Neural cell (in vitro differentiated cells): ENCODE results near the gene OSBPL2. TPM values are rescaled to one million over a fixed set of nuclear protein-coding genes. Genes with fewer than 3 reads are reported as not detected.

Experiments
- H2AFZ ChIP-seq: fragments of 200-600, 300-800 bp; sonication (generic), shearing (Covaris generic); 2 replicates; pipeline ENCODE4 v1.6.0; 2014; ENCODE audit warnings: low read depth, mild to moderate bottlenecking, antibody characterized with exemption, low read length, moderate library complexity
- H3F3A ChIP-seq: fragments of 200-600 bp; shearing (Covaris generic); 2 replicates; pipeline ENCODE4 v1.6.1; 2016; ENCODE audit warnings: mild to moderate bottlenecking, moderate library complexity, mixed read lengths, antibody characterized with exemption, low read length; ENCODE audit not compliant: insufficient read depth, poor library complexity, severe bottlenecking
- H3K27ac ChIP-seq: fragments of 200-600, 300-800 bp; sonication (generic), shearing (Covaris generic); 2 replicates; pipeline ENCODE4 v1.5.1; 2014; ENCODE audit warnings: mild to moderate bottlenecking, low read length, moderate library complexity
- H3K27me3 ChIP-seq: fragments of 300-800, 200-600 bp; sonication (generic), shearing (Covaris generic); 2 replicates; pipeline ENCODE4 v1.6.0; 2014; ENCODE audit warnings: mild to moderate bottlenecking, low read depth, low read length, moderate library complexity; ENCODE audit not compliant: insufficient read depth
- H3K36me3 ChIP-seq: fragments of 300-800, 200-600 bp; sonication (generic), shearing (Covaris generic); 2 replicates; pipeline ENCODE4 v1.5.1; 2014; ENCODE audit warnings: mild to moderate bottlenecking, antibody characterized with exemption, low read length, moderate library complexity; ENCODE audit not compliant: insufficient read depth
- H3K4me2 ChIP-seq: fragments of 300-800, 200-600 bp; sonication (generic), shearing (Covaris generic); 2 replicates; pipeline ENCODE4 v1.6.0; 2014; ENCODE audit warnings: mild to moderate bottlenecking, low read length
- H3K4me3 ChIP-seq: fragments of 300-800, 200-600 bp; sonication (generic), shearing (Covaris generic); 2 replicates; pipeline ENCODE4 v1.5.1; 2014; ENCODE audit warnings: mild to moderate bottlenecking, low read length, moderate library complexity
- H3K79me2 ChIP-seq: fragments of 200-600 bp; shearing (Covaris generic); replicated peaks from 2 replicates; pipeline ENCODE4 v1.6.0; 2014; ENCODE audit warnings: mild to moderate bottlenecking, low read length, moderate library complexity; ENCODE audit not compliant: insufficient read depth
- H3K9ac ChIP-seq: fragments of 300-800, 200-600 bp; sonication (generic), shearing (Covaris generic); 2 replicates; pipeline ENCODE4 v1.6.1; 2016; ENCODE audit warnings: mild to moderate bottlenecking, low read length, mixed read lengths
- H3K9me2 ChIP-seq: fragments of 200-600 bp; shearing (Covaris generic); 2 replicates; pipeline ENCODE4 v1.6.1; 2016; ENCODE audit warnings: mild to moderate bottlenecking, low read length, mixed read lengths; ENCODE audit not compliant: insufficient read depth
- H3K9me3 ChIP-seq: fragments of 200-600, 300-800 bp; sonication (generic), shearing (Covaris generic); 2 replicates; pipeline ENCODE4 v1.6.1; 2016; ENCODE audit warnings: mild to moderate bottlenecking, mixed run types, low read length, moderate library complexity, mixed read lengths
- H4K20me1 ChIP-seq: fragments of 200-600 bp; shearing (Covaris generic); 2 replicates; pipeline ENCODE4 v1.6.1; 2016; ENCODE audit warnings: mild to moderate bottlenecking, mixed run types; ENCODE audit not compliant: insufficient read depth
- EP300 ChIP-seq: fragments of 450-650 bp; conservative IDR thresholded peaks from 2 replicates; pipeline ENCODE4 v1.6.1; 2014; ENCODE audit warnings: antibody characterized with exemption, mild to moderate bottlenecking, moderate library complexity; ENCODE audit not compliant: poor library complexity, severe bottlenecking
- EZH2 ChIP-seq: fragments of 200-600, 300-800 bp; shearing (Covaris generic), sonication (generic); IDR thresholded peaks from 2 replicates; pipeline ENCODE4 v1.6.1; 2014; ENCODE audit warnings: antibody characterized with exemption, low read length, borderline replicate concordance, mild to moderate bottlenecking; ENCODE audit not compliant: insufficient read depth, poor library complexity, severe bottlenecking
- MXI1 ChIP-seq: fragments of 450-650 bp; conservative IDR thresholded peaks from 2 replicates; pipeline ENCODE4 v1.6.1; 2014; ENCODE audit warnings: antibody characterized with exemption, mild to moderate bottlenecking; ENCODE audit not compliant: poor library complexity, severe bottlenecking
- POLR2AphosphoS5 ChIP-seq: IDR thresholded peaks from 2 replicates; pipeline ENCODE4 v1.6.1; 2012
- RAD21 ChIP-seq: fragments of 450-650 bp; conservative IDR thresholded peaks from 2 replicates; pipeline ENCODE4 v1.6.1; 2014; ENCODE audit warnings: antibody characterized with exemption, mild to moderate bottlenecking, moderate library complexity
- REST ChIP-seq: IDR thresholded peaks from 2 replicates; pipeline ENCODE4 v1.6.1; 2012; ENCODE audit warnings: borderline replicate concordance
- SMC3 ChIP-seq: fragments of 450-650 bp; conservative IDR thresholded peaks from 2 replicates; pipeline ENCODE4 v1.6.1; 2014; ENCODE audit warnings: antibody characterized with exemption, mild to moderate bottlenecking, moderate library complexity; ENCODE audit not compliant: poor library complexity
- TAF1 ChIP-seq: IDR thresholded peaks from 2 replicates; pipeline ENCODE4 v1.6.1; 2012; ENCODE audit warnings: low read depth
- polyA plus RNA-seq: library from polyadenylated mRNA; depleted of rRNA; stranded (reverse); fragments of >200 nt; gene quantifications from 2 replicates; pipeline ENCODE4 v1.2.3, GENCODE V29; 2014
- TF ChIP-seq, protein P1 (sequence below): fragments of 450-650 bp; IDR thresholded peaks from 2 replicates; pipeline ENCODE4 v1.5.1; 2014; ENCODE audit warnings: antibody characterized with exemption, mild to moderate bottlenecking, moderate library complexity; ENCODE audit not compliant: poor library complexity, severe bottlenecking

Gene OSBPL2
- polyA plus RNA-seq, 1 donor from 2014 or later = 41.5 TPM

DNA sequence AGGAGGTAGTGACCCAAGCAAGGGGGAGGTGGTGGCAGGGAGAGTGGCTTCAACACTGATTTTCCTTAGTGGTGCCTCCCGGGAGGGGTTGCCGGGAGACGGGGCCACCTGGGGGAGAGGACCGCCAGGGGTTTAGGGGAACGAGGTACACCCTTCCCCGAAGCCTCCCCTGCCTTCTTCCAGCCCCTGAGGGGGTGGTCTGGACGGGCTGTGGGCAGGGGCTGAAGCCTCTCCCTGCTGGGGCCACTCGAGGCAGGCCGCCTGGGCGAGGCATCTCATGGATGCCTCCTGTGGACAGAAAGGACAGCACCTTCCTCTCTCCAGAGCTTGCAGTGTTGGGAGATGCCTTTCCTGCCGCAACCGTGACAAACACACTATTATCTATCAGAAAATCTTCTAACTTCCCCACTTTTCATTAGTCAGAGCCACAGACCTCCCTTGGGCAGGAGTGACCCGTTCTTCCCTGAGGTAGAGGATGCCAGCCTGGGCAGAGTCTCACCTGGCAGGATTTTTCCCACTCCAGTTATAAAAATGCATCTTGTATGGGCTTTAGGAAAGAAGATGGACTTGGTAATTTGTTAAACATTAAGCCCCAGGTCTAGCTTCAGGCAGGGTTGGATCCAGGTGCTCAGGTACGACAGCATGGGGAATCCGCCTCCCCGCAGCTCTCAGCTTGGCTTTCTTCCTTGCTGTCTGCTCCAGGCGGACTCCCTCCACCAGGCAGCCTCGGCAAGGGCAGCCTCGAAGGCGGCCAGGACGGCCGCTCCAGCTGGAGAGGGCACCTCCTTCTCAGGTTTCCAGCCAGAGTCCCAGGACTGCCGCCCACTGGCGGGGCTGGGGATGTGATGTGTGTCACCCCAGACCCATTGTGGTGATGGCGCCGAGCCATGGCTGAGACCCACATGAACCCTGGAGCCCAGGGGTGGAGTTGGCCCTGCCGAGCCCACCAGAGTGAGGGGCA, 29.2 kb upstream of the OSBPL2 start:
- H3K9me3 ChIP-seq = no peaks in the 10 kb centered on the region
- H3K36me3 ChIP-seq = no peaks in the 10 kb centered on the region
- H3K9me2 ChIP-seq = no peaks in the 10 kb centered on the region
- no peak overlapping the region for H2AFZ ChIP-seq
- no peaks in the 10 kb centered on the region for H3F3A ChIP-seq
- TF ChIP-seq EZH2 = no peak
- no peak for TF ChIP-seq MXI1
- no peak for TF ChIP-seq EP300
- TF ChIP-seq POLR2AphosphoS5 = no peak
- no peaks in the 10 kb centered on the region for H3K79me2 ChIP-seq
- no peak overlapping the region for H3K27ac ChIP-seq
- H3K4me2 ChIP-seq = no peak overlapping the region
- no peaks in the 10 kb centered on the region for H3K27me3 ChIP-seq
- no peaks in the 10 kb centered on the region for H4K20me1 ChIP-seq
- no peak overlapping the region for H3K4me3 ChIP-seq
- no peak overlapping the region for H3K9ac ChIP-seq

DNA sequence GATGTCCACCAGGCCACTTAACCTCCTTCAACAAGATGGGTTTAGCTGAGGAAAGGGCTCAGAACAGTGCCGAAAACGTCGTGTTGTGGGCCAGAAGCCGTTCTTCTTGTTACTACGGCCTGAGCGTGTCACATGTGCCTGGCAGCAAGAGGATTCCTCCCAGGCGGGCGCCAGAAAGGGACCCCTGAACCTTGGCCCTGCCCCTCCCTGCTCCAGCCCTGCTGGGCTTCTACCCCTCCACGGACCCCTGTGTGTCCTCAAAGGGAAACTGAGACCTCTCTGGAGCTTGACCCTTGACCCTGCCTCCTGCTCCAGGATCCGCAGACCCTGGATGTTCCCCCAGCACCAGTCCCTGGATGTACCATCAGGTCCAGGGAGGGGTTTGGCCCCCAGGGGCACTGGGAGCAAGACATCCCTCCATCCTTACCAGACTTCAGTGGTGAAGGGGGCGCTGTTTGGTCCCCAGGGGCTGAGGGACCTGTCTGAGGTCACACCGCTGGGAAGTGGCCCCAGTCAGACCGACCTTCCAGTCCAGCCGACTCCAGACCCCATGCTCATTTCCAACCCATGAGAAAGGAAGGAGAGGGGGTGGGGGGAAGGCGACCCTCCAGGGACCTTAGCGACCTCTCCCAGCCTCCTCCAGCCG, 28.3 kb upstream of the OSBPL2 start:
- no peaks in the 10 kb centered on the region for H3F3A ChIP-seq
- no peak overlapping the region for H3K9ac ChIP-seq
- no peaks in the 10 kb centered on the region for H3K79me2 ChIP-seq
- no peak overlapping the region for H2AFZ ChIP-seq
- no peak overlapping the region for H3K4me3 ChIP-seq
- H3K4me2 ChIP-seq = no peak overlapping the region
- H4K20me1 ChIP-seq = no peaks in the 10 kb centered on the region
- no peaks in the 10 kb centered on the region for H3K36me3 ChIP-seq
- no peaks in the 10 kb centered on the region for H3K27me3 ChIP-seq
- no peak for TF ChIP-seq TAF1
- no peak for TF ChIP-seq MXI1
- TF ChIP-seq EP300 = no peak
- TF ChIP-seq, protein P1, sequence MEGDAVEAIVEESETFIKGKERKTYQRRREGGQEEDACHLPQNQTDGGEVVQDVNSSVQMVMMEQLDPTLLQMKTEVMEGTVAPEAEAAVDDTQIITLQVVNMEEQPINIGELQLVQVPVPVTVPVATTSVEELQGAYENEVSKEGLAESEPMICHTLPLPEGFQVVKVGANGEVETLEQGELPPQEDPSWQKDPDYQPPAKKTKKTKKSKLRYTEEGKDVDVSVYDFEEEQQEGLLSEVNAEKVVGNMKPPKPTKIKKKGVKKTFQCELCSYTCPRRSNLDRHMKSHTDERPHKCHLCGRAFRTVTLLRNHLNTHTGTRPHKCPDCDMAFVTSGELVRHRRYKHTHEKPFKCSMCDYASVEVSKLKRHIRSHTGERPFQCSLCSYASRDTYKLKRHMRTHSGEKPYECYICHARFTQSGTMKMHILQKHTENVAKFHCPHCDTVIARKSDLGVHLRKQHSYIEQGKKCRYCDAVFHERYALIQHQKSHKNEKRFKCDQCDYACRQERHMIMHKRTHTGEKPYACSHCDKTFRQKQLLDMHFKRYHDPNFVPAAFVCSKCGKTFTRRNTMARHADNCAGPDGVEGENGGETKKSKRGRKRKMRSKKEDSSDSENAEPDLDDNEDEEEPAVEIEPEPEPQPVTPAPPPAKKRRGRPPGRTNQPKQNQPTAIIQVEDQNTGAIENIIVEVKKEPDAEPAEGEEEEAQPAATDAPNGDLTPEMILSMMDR = no peak
- no peak for TF ChIP-seq EZH2
- TF ChIP-seq SMC3 = no peak
- no peak for TF ChIP-seq POLR2AphosphoS5
- no peak for TF ChIP-seq REST
- no peak for TF ChIP-seq RAD21
- no peaks in the 10 kb centered on the region for H3K9me3 ChIP-seq
- H3K27ac ChIP-seq = no peak overlapping the region
- no peaks in the 10 kb centered on the region for H3K9me2 ChIP-seq
